Hepatocyte (in vitro differentiated cells): ENCODE measurements around the gene MARCHF5. TPM values are rescaled to one million over a fixed set of nuclear protein-coding genes. Genes with fewer than 3 reads are reported as not detected.

ENCODE experiments used
- DNase-seq: peaks from one replicate; pipeline ENCODE4 v3.0.0-alpha.2; 2016; ENCODE audit warnings: low spot score
- H2AFZ ChIP-seq: fragments of 200-600 bp; sonication (generic); 2 replicates; pipeline ENCODE4 v1.6.0; 2016; ENCODE audit warnings: antibody characterized with exemption, mild to moderate bottlenecking
- H3K27ac ChIP-seq: fragments of 200-600 bp; sonication (generic); 2 replicates; pipeline ENCODE4 v1.5.1; 2016; ENCODE audit warnings: mild to moderate bottlenecking
- H3K27me3 ChIP-seq: fragments of 200-600 bp; sonication (generic); 2 replicates; pipeline ENCODE4 v1.6.1; 2016
- H3K36me3 ChIP-seq: fragments of 200-600 bp; sonication (generic); replicated peaks from 2 replicates; pipeline ENCODE4 v1.5.1; 2016; ENCODE audit warnings: low read depth; ENCODE audit not compliant: insufficient read depth
- H3K4me1 ChIP-seq: fragments of 200-600 bp; sonication (generic); 2 replicates; pipeline ENCODE4 v1.5.1; 2016; ENCODE audit warnings: mild to moderate bottlenecking, moderate library complexity; ENCODE audit not compliant: insufficient read depth
- H3K4me2 ChIP-seq: fragments of 200-600 bp; sonication (generic); 2 replicates; pipeline ENCODE4 v1.6.0; 2016
- H3K4me3 ChIP-seq: fragments of 200-600 bp; sonication (generic); 2 replicates; pipeline ENCODE4 v1.5.1; 2016; ENCODE audit warnings: mild to moderate bottlenecking
- H3K79me2 ChIP-seq: fragments of 200-600 bp; sonication (generic); 2 replicates; pipeline ENCODE4 v1.6.0; 2017; ENCODE audit warnings: mild to moderate bottlenecking
- H3K9me2 ChIP-seq: fragments of 200-600 bp; sonication (generic); replicated peaks from 2 replicates; pipeline ENCODE4 v1.6.0; 2017; ENCODE audit warnings: mild to moderate bottlenecking; ENCODE audit not compliant: insufficient read depth
- H3K9me3 ChIP-seq: fragments of 200-600 bp; sonication (generic); 2 replicates; pipeline ENCODE4 v1.5.1; 2016; ENCODE audit warnings: low read depth, mild to moderate bottlenecking
- H4K20me1 ChIP-seq: fragments of 200-600 bp; sonication (generic); 2 replicates; pipeline ENCODE4 v1.6.0; 2016; ENCODE audit warnings: mild to moderate bottlenecking; ENCODE audit not compliant: insufficient read depth, poor library complexity, severe bottlenecking
- EZH2 ChIP-seq: fragments of 200-600 bp; sonication (generic); IDR thresholded peaks from 2 replicates; pipeline ENCODE4 v1.6.1; 2016; ENCODE audit warnings: antibody characterized with exemption, mild to moderate bottlenecking, borderline replicate concordance
- EZH2phosphoT487 ChIP-seq: fragments of 200-600 bp; sonication (generic); IDR thresholded peaks from one replicate; pipeline ENCODE4 v1.6.1; 2018; ENCODE audit warnings: antibody characterized with exemption, mild to moderate bottlenecking, low read depth, moderate library complexity; ENCODE audit not compliant: unreplicated experiment, severe bottlenecking
- WGBS: methylation state at CpG from one replicate; pipeline ENCODE4 v1.1.6; 2016; ENCODE audit warnings: low lambda C conversion rate; ENCODE audit errors: missing lambda C conversion rate; 5-methylcytosine and 5-hydroxymethylcytosine counted together
- polyA plus RNA-seq: library from polyadenylated mRNA; unstranded; fragments of >200 nt; fragmentation: Nextera tagmentation; extraction: Ambion mirVana; gene quantifications from 2 replicates; pipeline ENCODE4 v1.2.1, GENCODE V29; 2016
- total RNA-seq: library from RNA; depleted of rRNA; stranded (reverse); fragments of >200 nt; gene quantifications from 2 replicates; pipeline ENCODE4 v1.2.3, GENCODE V29; 2014
- TF ChIP-seq, protein P1 (sequence below): fragments of 200-600 bp; sonication (generic); IDR thresholded peaks from 2 replicates; pipeline ENCODE4 v1.5.1; 2016; ENCODE audit warnings: antibody characterized with exemption, mild to moderate bottlenecking; ENCODE audit not compliant: poor library complexity

The MARCHF5 gene
- total and polyA plus RNA-seq, 2 experiments from 2014 or later = 36.4 to 62.2 TPM

DNA sequence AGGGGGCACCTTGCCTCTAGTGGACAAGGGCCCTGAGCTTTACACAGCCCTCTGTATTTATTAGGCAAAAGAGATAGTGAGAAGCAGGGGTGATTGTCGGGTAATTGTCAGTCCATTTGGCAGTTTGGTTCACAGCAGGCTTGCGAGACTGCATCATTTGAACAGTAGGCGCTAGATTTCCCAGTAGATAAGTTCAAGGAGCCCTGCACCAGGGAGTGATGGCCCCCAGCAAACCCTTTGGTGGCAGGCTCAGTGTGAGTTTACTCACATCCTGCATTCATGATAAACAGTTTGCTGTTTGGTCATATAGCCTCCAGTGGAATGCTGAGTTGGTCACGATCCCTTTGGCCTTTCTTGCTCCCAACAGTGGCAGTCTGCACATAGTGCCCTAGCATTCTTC is 59.4 kb downstream of the MARCHF5 start:
- Histone ChIP-seq H3K27me3 (no peaks in the 10 kb centered on the region), H3K79me2 (no peaks in the 10 kb centered on the region), H3K4me1 (no peaks in the 10 kb centered on the region), H4K20me1 (peaks cover 3% of the 10 kb centered on the region), H3K4me3 (no peak overlapping the region), H3K36me3 (no peaks in the 10 kb centered on the region), H3K9me3 (no peaks in the 10 kb centered on the region), H3K9me2 (no peaks in the 10 kb centered on the region), H3K27ac (no peak overlapping the region), H2AFZ (no peak overlapping the region), H3K4me2 (no peak overlapping the region)
- 90% methylated on average over 4 of the region's 4 CpGs for WGBS
- TF ChIP-seq, protein P1, sequence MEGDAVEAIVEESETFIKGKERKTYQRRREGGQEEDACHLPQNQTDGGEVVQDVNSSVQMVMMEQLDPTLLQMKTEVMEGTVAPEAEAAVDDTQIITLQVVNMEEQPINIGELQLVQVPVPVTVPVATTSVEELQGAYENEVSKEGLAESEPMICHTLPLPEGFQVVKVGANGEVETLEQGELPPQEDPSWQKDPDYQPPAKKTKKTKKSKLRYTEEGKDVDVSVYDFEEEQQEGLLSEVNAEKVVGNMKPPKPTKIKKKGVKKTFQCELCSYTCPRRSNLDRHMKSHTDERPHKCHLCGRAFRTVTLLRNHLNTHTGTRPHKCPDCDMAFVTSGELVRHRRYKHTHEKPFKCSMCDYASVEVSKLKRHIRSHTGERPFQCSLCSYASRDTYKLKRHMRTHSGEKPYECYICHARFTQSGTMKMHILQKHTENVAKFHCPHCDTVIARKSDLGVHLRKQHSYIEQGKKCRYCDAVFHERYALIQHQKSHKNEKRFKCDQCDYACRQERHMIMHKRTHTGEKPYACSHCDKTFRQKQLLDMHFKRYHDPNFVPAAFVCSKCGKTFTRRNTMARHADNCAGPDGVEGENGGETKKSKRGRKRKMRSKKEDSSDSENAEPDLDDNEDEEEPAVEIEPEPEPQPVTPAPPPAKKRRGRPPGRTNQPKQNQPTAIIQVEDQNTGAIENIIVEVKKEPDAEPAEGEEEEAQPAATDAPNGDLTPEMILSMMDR = no peak
- TF ChIP-seq EZH2phosphoT487 (no peak), EZH2 (no peak)
- no peak for DNase-seq

DNA sequence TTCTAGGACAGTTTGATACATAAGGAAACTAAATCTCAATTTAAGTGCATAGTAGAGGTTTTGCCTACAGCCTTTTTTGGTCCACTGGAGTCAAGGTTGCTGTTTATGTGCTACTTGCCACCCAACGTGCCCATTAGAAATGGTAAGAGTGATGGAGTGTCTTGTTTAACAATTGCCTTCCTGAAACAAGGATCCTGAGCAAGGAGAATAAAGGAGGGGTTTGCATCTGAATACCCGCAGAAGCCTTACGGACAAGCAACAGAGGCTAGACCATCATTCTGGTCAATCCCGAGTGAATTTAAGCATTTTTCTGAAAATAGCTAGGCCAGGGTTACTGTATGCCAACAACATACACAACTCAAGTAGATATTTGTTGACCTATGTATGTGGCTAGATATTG is 63.6 kb downstream of the MARCHF5 start:
- Histone ChIP-seq H3K79me2 (no peaks in the 10 kb centered on the region), H3K9me2 (no peaks in the 10 kb centered on the region), H2AFZ (no peak overlapping the region), H3K27me3 (no peaks in the 10 kb centered on the region), H3K9me3 (no peaks in the 10 kb centered on the region), H3K36me3 (no peaks in the 10 kb centered on the region), H3K4me2 (no peak overlapping the region), H3K27ac (no peak overlapping the region), H3K4me1 (no peaks in the 10 kb centered on the region), H4K20me1 (peaks cover 3% of the 10 kb centered on the region), H3K4me3 (no peak overlapping the region)
- WGBS = 69% methylated on average over 4 of the region's 4 CpGs
- no peak for TF ChIP-seq EZH2phosphoT487
- TF ChIP-seq, protein P1 = no peak
- TF ChIP-seq EZH2 = no peak
- DNase-seq = no peak

DNA sequence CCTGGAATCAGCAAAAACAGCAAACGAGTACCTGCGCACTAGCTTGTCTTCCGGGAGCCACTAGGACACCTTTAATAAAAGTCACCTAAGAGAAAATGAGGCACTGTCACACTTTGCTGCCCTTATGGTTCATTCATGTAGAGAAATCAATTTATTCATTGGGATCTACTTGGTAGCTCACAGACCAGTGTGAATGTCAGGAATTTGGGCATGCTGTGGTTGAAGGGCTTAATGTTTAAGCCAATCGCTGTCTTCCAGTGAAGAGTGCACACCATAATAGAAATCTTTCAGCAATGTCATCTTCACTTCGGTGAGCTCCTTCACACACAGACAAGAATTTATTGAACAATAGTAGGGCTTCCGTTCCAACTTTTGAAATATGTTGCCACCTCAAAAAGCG is 65.1 kb downstream of the MARCHF5 start:
- no peaks in the 10 kb centered on the region for H3K36me3 ChIP-seq
- H3K9me3 ChIP-seq = no peaks in the 10 kb centered on the region
- no peak overlapping the region for H3K27ac ChIP-seq
- H4K20me1 ChIP-seq = no peaks in the 10 kb centered on the region
- no peaks in the 10 kb centered on the region for H3K27me3 ChIP-seq
- no peak overlapping the region for H2AFZ ChIP-seq
- H3K79me2 ChIP-seq = no peaks in the 10 kb centered on the region
- H3K9me2 ChIP-seq = no peaks in the 10 kb centered on the region
- no peak overlapping the region for H3K4me2 ChIP-seq
- 87% methylated on average over 7 of the region's 7 CpGs for WGBS
- H3K4me1 ChIP-seq = no peaks in the 10 kb centered on the region
- H3K4me3 ChIP-seq = no peak overlapping the region
- TF ChIP-seq, protein P1 = no peak
- TF ChIP-seq EZH2phosphoT487 = no peak
- TF ChIP-seq EZH2 = no peak
- DNase-seq = no peak

DNA sequence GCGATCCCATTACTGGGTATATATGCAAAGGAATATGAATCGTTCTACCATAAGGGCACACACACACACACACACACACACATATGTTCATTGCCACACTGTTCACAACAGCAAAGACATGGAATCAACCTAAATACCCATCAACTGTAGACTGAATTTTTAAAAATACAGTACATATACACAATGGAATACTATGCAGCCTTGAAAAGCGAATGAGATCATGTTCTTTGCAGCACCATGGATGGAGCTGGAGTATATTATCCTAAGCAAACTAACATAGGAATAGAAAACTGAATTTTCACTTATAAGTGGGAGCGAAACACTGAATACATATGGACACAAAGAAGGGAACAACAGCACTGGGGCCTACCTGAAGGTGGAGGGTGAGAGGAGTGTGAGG is 72.5 kb downstream of the MARCHF5 start:
- WGBS = 96% methylated on average over 4 of the region's 4 CpGs
- Histone ChIP-seq H3K27me3 (no peaks in the 10 kb centered on the region), H2AFZ (no peak overlapping the region), H3K79me2 (no peaks in the 10 kb centered on the region), H3K4me3 (no peak overlapping the region), H3K9me3 (no peaks in the 10 kb centered on the region), H3K4me2 (no peak overlapping the region), H3K36me3 (no peaks in the 10 kb centered on the region), H3K4me1 (no peaks in the 10 kb centered on the region), H3K9me2 (no peaks in the 10 kb centered on the region), H4K20me1 (no peaks in the 10 kb centered on the region), H3K27ac (no peak overlapping the region)
- TF ChIP-seq, protein P1 = no peak
- TF ChIP-seq EZH2phosphoT487 = no peak
- TF ChIP-seq EZH2 = no peak
- no peak for DNase-seq
